ENCODE results near the gene ACKR2. TPM values are rescaled to one million over a fixed set of nuclear protein-coding genes. Genes with fewer than 3 reads are reported as not detected.

ACKR2 gene
- polyA plus RNA-seq (2012; ENCODE audit: insufficient read depth, insufficient read length, low read depth), result not detected

DNA sequence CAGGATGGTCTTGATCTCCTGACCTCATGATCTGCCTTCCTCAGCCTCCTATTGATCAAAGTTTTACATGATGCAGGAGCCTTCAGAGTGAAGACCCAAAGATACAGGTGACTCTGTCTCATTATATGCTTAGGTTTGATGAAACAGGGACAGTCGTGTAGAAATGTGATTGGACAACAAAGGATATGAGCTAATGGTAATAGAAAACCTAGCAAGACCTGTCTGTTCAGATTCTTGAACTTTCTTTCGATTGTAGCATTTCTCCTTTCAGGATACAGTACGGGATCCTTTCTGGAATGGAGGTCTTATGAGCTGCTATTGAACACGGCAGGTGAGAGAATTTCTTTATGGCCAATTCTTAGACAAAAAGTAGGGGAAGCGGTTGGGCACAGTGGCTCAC is at the start of gene ACKR2:
ACKR2 (plus strand) TSS at position 244 of the 400 bp plus-strand sequence. CDS start 55,058 bp downstream, outside the sequence.
- H3K9me3 ChIP-seq, result no peaks in the 10 kb centered on the region
- no peak within 1 kb of the TSS for H3K4me3 ChIP-seq (ENCODE audit: low read depth, low read length)
- no peaks in the 10 kb centered on the region for H3K36me3 ChIP-seq
- no peaks in the 10 kb centered on the region for H3K4me1 ChIP-seq
- H3K27me3 ChIP-seq, result no peaks in the 10 kb centered on the region
- no peak for DNase-seq
- TF ChIP-seq, protein P1, sequence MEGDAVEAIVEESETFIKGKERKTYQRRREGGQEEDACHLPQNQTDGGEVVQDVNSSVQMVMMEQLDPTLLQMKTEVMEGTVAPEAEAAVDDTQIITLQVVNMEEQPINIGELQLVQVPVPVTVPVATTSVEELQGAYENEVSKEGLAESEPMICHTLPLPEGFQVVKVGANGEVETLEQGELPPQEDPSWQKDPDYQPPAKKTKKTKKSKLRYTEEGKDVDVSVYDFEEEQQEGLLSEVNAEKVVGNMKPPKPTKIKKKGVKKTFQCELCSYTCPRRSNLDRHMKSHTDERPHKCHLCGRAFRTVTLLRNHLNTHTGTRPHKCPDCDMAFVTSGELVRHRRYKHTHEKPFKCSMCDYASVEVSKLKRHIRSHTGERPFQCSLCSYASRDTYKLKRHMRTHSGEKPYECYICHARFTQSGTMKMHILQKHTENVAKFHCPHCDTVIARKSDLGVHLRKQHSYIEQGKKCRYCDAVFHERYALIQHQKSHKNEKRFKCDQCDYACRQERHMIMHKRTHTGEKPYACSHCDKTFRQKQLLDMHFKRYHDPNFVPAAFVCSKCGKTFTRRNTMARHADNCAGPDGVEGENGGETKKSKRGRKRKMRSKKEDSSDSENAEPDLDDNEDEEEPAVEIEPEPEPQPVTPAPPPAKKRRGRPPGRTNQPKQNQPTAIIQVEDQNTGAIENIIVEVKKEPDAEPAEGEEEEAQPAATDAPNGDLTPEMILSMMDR (IDR thresholded peaks at IDR 0.05; ENCODE audit: low read depth, low read length), result no peak

GRCh38 chr3:42762046-42762724 is 47.1 kb upstream of the ACKR2 start:
- Histone ChIP-seq H3K4me1 (no peaks in the 10 kb centered on the region), H3K27me3 (no peaks in the 10 kb centered on the region), H3K9me3 (no peaks in the 10 kb centered on the region), H3K36me3 (no peaks in the 10 kb centered on the region), H3K4me3 (ENCODE audit: low read depth, low read length) (no peak overlapping the region)
- TF ChIP-seq, protein P1 (IDR thresholded peaks at IDR 0.05; ENCODE audit: low read depth, low read length), result no peak
- no peak for DNase-seq

DNA sequence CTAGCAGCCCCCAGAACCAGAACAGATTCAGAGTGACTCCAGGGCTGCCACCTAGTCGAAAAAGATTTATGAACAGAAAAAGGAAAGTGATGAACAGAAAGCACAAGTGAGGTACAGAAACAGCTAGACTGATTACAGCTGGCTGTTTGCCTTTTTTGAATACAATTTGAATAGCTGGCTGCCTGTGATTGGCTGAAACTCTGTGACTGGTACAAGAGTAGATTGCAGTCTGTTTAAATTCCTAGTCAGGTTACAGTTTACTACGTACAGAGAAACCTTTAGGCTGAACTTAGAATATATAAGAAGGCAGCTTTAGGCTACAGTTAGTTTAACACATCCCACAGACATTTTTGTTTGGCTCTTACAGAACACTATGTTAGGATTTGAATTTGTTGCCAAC is 46.2 kb upstream of the ACKR2 start:
- TF ChIP-seq, protein P1 (IDR thresholded peaks at IDR 0.05; ENCODE audit: low read depth, low read length), result no peak
- no peak for DNase-seq
- no peaks in the 10 kb centered on the region for H3K4me1 ChIP-seq
- H3K9me3 ChIP-seq, result no peaks in the 10 kb centered on the region
- no peaks in the 10 kb centered on the region for H3K36me3 ChIP-seq
- no peak overlapping the region for H3K4me3 ChIP-seq (ENCODE audit: low read depth, low read length)
- H3K27me3 ChIP-seq, result no peaks in the 10 kb centered on the region

- no peak for DNase-seq
These were observed 45.1 kb upstream of the ACKR2 start for GRCh38 chr3:42764115-42764514.

DNA sequence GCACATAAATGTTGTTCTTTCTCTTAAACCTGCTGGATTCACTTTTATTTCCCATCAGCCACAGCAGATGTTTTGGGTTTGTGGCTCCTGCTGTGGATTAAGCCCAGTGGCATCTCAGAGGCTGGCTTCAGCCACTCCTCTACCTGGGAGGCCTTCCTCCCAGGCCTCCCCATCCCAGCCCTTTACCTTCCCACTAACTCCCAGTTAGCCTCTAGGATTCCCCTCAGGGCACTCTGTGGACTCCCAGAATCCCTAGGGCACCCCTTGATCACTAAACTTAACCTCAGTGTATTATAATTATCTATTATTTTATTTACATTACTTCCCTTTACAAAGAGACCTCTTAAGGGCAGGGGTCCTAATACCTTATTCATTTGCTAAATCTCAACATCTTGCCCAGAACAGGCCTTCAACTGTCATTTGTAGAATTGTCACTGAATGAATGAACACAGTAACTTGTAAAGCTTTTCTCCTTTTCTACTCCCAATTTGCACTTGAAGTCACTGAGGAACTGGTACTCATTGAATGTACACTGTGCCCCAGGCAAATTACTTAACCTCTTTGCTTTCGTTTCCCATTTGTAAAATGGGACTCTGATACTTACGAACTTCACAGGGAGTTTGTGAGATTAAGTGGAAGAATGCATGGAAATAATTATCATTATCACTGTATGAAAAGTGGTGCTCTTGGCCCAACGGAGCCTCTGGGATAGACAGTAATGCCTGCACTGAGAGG is 44.5 kb upstream of the ACKR2 start:
- TF ChIP-seq, protein P1 (IDR thresholded peaks at IDR 0.05; ENCODE audit: low read depth, low read length), result no peak
- no peak overlapping the region for H3K4me3 ChIP-seq (ENCODE audit: low read depth, low read length)
- H3K4me1 ChIP-seq, result no peaks in the 10 kb centered on the region
- no peaks in the 10 kb centered on the region for H3K9me3 ChIP-seq
- no peaks in the 10 kb centered on the region for H3K36me3 ChIP-seq
- H3K27me3 ChIP-seq, result no peaks in the 10 kb centered on the region
- DNase-seq, result no peak

More at GRCh38 chr3:42764115-42764514, 45.1 kb upstream of the ACKR2 start:
- H3K27me3 ChIP-seq, result no peaks in the 10 kb centered on the region
- TF ChIP-seq, protein P1 (IDR thresholded peaks at IDR 0.05; ENCODE audit: low read depth, low read length), result no peak
- no peaks in the 10 kb centered on the region for H3K9me3 ChIP-seq
- no peaks in the 10 kb centered on the region for H3K4me1 ChIP-seq
- no peaks in the 10 kb centered on the region for H3K36me3 ChIP-seq
- no peak overlapping the region for H3K4me3 ChIP-seq (ENCODE audit: low read depth, low read length)

Data from BE2C (cell line).